HepG2 (cell line): ENCODE measurements around the gene MTSS2. TPM values are rescaled to one million over a fixed set of nuclear protein-coding genes. Genes with fewer than 3 reads are reported as not detected.

ENCODE experiments used
- CBX1 ChIP-seq: IDR thresholded peaks from one replicate; pipeline ENCODE4 v1.6.1; 2016; ENCODE audit warnings: antibody characterized with exemption, low read depth
- CBX2 ChIP-seq, 2 experiments: fragments of 200-600 bp in 1 of 2; sonication (generic); formaldehyde crosslinking in 1 of 2; IDR thresholded peaks; 2 replicates each; pipeline versions ENCODE4 v1.7.0 to v1.8.1; 2018 to 2022; ENCODE audit warnings: low read depth in 2 of 2, low read length in 1 of 2, mild to moderate bottlenecking in 1 of 2, missing genetic modification reagents in 1 of 2
- CCAR2 ChIP-seq: fragments of 200-400 bp; formaldehyde crosslinking; optimal IDR thresholded peaks from 2 replicates; pipeline ENCODE3; 2018; ENCODE audit warnings: low read depth, mild to moderate bottlenecking, low read length, moderate library complexity
- CEBPB ChIP-seq: IDR thresholded peaks from 2 replicates; pipeline ENCODE4 v1.6.1; 2011; ENCODE audit warnings: low read depth, low read length, improper control_type of control experiment, borderline replicate concordance
- DPF2 ChIP-seq: sonication (generic); formaldehyde crosslinking; IDR thresholded peaks from 2 replicates; pipeline ENCODE4 v1.4.0; 2020; ENCODE audit warnings: mild to moderate bottlenecking, low read depth, missing genetic modification reagents, borderline replicate concordance
- GPN1 ChIP-seq: sonication (generic); formaldehyde crosslinking; IDR thresholded peaks from 2 replicates; pipeline ENCODE4 v1.5.1; 2020; ENCODE audit warnings: missing genetic modification reagents, borderline replicate concordance
- HOXA5 ChIP-seq: sonication (generic); formaldehyde crosslinking; IDR thresholded peaks from 2 replicates; pipeline ENCODE4 v1.4.0; 2020; ENCODE audit warnings: missing genetic modification reagents
- MTF1 ChIP-seq: sonication (generic); formaldehyde crosslinking; IDR thresholded peaks from 2 replicates; pipeline ENCODE4 v1.5.0; 2020; ENCODE audit warnings: missing genetic modification reagents
- NCOA5 ChIP-seq: sonication (generic); formaldehyde crosslinking; IDR thresholded peaks from 2 replicates; pipeline ENCODE4 v1.4.0; 2020; ENCODE audit warnings: missing genetic modification reagents
- SUZ12 ChIP-seq: fragments of 150-350 bp; IDR thresholded peaks from 2 replicates; pipeline ENCODE4 v1.6.1; 2014; ENCODE audit warnings: low read depth, low read length
- ZFX ChIP-seq: sonication (generic); formaldehyde crosslinking; IDR thresholded peaks from 2 replicates; pipeline ENCODE4 v1.4.0; 2020; ENCODE audit warnings: mild to moderate bottlenecking, low read depth, missing genetic modification reagents, moderate library complexity
- ZNF160 ChIP-seq: sonication (generic); formaldehyde crosslinking; IDR thresholded peaks from 2 replicates; pipeline ENCODE4 v1.8.0; 2022; ENCODE audit warnings: mild to moderate bottlenecking, inconsistent platforms, missing genetic modification reagents
- ZNF260 ChIP-seq: sonication (generic); formaldehyde crosslinking; IDR thresholded peaks from 2 replicates; pipeline ENCODE4 v1.4.0; 2020; ENCODE audit warnings: missing genetic modification reagents, low read depth, mild to moderate bottlenecking, borderline replicate concordance
- ZNF264 ChIP-seq: sonication (generic); formaldehyde crosslinking; IDR thresholded peaks from 2 replicates; pipeline ENCODE4 v1.4.0; 2020; ENCODE audit warnings: missing genetic modification reagents
- ZNF274 ChIP-seq: sonication (generic); formaldehyde crosslinking; IDR thresholded peaks from 2 replicates; pipeline ENCODE4 v1.5.1; 2020; ENCODE audit warnings: mild to moderate bottlenecking, missing genetic modification reagents
- ZNF446 ChIP-seq: sonication (generic); formaldehyde crosslinking; IDR thresholded peaks from 2 replicates; pipeline ENCODE4 v1.5.0; 2020; ENCODE audit warnings: mild to moderate bottlenecking, missing genetic modification reagents
- ZNF510 ChIP-seq: sonication (generic); formaldehyde crosslinking; IDR thresholded peaks from 2 replicates; pipeline ENCODE4 v1.4.0; 2020; ENCODE audit warnings: low read depth, mild to moderate bottlenecking, missing genetic modification reagents
- ZNF878 ChIP-seq: sonication (generic); formaldehyde crosslinking; IDR thresholded peaks from 2 replicates; pipeline ENCODE4 v1.8.1; 2023; ENCODE audit warnings: mild to moderate bottlenecking, missing genetic modification reagents, moderate library complexity
- polyA plus RNA-seq, 8 experiments: library from polyadenylated mRNA; depleted of rRNA in 3 of 8; stranded (reverse) in 7 of 8; unstranded in 1 of 8; fragments of >200 nt; fragmentation: Illumina TruSeq in 4 of 8; extraction: Trizol in 4 of 8; gene quantifications; 2 replicates each; pipeline versions ENCODE4 v1.2.1 to v1.2.3, GENCODE V29; 2011 to 2016; ENCODE audit warnings: low read depth in 4 of 8, missing spikeins in 1 of 8, mixed read lengths in 1 of 8; ENCODE audit not compliant: insufficient read depth in 1 of 8
- total RNA-seq, 5 experiments: library from RNA; depleted of rRNA; stranded (reverse); fragments of >200 nt; fragmentation: Illumina TruSeq; extraction: Trizol; gene quantifications; 2 replicates each; pipeline ENCODE4 v1.2.3, GENCODE V29; 2016; ENCODE audit warnings: low read depth in 1 of 5
- TF ChIP-seq, protein P1 (sequence below): fragments of 450-650 bp; IDR thresholded peaks from 2 replicates; pipeline ENCODE4 v1.6.1; 2017; ENCODE audit warnings: mild to moderate bottlenecking
- TF ChIP-seq, protein P2 (sequence below), 2 experiments: sonication (generic) in 1 of 2; formaldehyde crosslinking in 1 of 2; IDR thresholded peaks; 2 replicates each; pipeline versions ENCODE4 v1.6.1 to v1.9.0; 2014 to 2022; ENCODE audit warnings: antibody characterized with exemption in 1 of 2, borderline replicate concordance in 1 of 2, inconsistent platforms in 1 of 2, low read depth in 1 of 2, missing genetic modification reagents in 1 of 2

Gene MTSS2
- total and polyA plus RNA-seq, 2 of the 13 experiments (the other 11 are each of a cell fraction or from before 2014, with no cell fraction given) = 132 to 242 TPM

DNA sequence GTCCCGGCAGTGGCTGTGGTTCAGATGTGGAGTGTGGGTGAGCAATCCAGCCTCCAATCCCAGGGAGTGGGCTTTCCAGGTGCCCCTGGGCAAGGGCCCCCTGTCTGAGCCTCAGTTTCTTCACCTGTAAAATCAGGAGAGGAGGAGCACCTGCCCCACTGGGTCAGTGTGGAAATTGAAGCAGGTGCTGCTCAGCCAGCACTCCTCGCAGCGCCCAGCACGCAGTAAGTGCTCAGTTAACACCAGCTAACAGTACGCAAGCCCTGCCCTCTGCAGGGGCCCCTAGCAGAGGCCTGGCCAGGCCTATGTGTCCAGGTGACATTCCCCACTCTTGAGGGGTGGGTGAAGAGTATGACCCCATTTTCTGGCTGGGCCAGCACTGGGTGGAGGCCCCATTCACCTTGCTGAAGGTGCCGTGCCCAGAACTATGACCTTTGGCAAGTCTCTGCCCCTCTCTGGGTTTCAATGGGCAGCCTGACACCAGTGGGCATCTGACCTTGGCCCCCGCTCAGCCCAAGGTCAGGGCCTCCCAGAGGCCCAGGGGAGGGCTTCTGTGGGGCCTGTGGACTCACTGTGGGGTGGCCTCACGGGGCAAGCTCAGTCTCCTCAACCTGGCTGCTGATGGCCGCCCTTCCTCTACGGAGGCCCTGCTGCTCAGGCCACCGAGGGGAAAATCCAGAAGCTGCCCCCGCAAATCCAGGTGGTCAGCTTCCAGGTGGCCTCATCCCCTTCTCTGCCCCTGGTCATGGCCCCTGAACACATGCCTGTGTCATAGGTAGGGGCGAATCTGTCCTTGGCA is 2.5 kb downstream of the MTSS2 start (continued):
- no peak for TF ChIP-seq ZNF260 (CRISPR knock-in tag)
- no peak for TF ChIP-seq ZNF510 (CRISPR knock-in tag)
- TF ChIP-seq CCAR2 = peak; percentile 50
- TF ChIP-seq ZNF160 (CRISPR knock-in tag) = peak; percentile 61; the same call in 1 of the 2 replicates
- TF ChIP-seq SUZ12 = no peak
- no peak for TF ChIP-seq CBX1
- TF ChIP-seq, protein P1, sequence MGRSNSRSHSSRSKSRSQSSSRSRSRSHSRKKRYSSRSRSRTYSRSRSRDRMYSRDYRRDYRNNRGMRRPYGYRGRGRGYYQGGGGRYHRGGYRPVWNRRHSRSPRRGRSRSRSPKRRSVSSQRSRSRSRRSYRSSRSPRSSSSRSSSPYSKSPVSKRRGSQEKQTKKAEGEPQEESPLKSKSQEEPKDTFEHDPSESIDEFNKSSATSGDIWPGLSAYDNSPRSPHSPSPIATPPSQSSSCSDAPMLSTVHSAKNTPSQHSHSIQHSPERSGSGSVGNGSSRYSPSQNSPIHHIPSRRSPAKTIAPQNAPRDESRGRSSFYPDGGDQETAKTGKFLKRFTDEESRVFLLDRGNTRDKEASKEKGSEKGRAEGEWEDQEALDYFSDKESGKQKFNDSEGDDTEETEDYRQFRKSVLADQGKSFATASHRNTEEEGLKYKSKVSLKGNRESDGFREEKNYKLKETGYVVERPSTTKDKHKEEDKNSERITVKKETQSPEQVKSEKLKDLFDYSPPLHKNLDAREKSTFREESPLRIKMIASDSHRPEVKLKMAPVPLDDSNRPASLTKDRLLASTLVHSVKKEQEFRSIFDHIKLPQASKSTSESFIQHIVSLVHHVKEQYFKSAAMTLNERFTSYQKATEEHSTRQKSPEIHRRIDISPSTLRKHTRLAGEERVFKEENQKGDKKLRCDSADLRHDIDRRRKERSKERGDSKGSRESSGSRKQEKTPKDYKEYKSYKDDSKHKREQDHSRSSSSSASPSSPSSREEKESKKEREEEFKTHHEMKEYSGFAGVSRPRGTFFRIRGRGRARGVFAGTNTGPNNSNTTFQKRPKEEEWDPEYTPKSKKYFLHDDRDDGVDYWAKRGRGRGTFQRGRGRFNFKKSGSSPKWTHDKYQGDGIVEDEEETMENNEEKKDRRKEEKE = no peak
- 0 out of 2 replicates have a peak, but pooled peaks have one; percentile 15 for TF ChIP-seq ZNF878 (CRISPR knock-in tag)
- TF ChIP-seq MTF1 (CRISPR knock-in tag) = no peak
- TF ChIP-seq HOXA5 (CRISPR knock-in tag) = peak; percentile 64; the same call in 1 of the 2 replicates
- no peak for TF ChIP-seq DPF2 (CRISPR knock-in tag)
- TF ChIP-seq, protein P2, sequence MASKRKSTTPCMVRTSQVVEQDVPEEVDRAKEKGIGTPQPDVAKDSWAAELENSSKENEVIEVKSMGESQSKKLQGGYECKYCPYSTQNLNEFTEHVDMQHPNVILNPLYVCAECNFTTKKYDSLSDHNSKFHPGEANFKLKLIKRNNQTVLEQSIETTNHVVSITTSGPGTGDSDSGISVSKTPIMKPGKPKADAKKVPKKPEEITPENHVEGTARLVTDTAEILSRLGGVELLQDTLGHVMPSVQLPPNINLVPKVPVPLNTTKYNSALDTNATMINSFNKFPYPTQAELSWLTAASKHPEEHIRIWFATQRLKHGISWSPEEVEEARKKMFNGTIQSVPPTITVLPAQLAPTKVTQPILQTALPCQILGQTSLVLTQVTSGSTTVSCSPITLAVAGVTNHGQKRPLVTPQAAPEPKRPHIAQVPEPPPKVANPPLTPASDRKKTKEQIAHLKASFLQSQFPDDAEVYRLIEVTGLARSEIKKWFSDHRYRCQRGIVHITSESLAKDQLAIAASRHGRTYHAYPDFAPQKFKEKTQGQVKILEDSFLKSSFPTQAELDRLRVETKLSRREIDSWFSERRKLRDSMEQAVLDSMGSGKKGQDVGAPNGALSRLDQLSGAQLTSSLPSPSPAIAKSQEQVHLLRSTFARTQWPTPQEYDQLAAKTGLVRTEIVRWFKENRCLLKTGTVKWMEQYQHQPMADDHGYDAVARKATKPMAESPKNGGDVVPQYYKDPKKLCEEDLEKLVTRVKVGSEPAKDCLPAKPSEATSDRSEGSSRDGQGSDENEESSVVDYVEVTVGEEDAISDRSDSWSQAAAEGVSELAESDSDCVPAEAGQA (IDR thresholded peaks at IDR 0.05; ENCODE audit: low read depth) = no peak
- TF ChIP-seq, protein P2 (CRISPR knock-in tag; IDR thresholded peaks at IDR 0.05; ENCODE audit: borderline replicate concordance) = no peak
- TF ChIP-seq ZNF446 (CRISPR knock-in tag) = 0 out of 2 replicates have a peak, but pooled peaks have one; percentile 54
- no peak for TF ChIP-seq CEBPB
- TF ChIP-seq NCOA5 (CRISPR knock-in tag) = no peak
- TF ChIP-seq ZFX (CRISPR knock-in tag) = peak; percentile 78
- peak; percentile 78 for TF ChIP-seq ZNF274 (CRISPR knock-in tag)
- no peak for TF ChIP-seq CBX2 (IDR thresholded peaks at IDR 0.05; ENCODE audit: low read depth, low read length)
- 0 out of 2 replicates have a peak, but pooled peaks have one; percentile 51 for TF ChIP-seq CBX2 (CRISPR knock-in tag; IDR thresholded peaks at IDR 0.05; ENCODE audit: low read depth)
- TF ChIP-seq GPN1 (CRISPR knock-in tag) = no peak
- TF ChIP-seq ZNF264 = peak; percentile 77; the same call in 1 of the 2 replicates
